HepG2 (cell line): Measurements from ENCODE around the gene NDST1. TPM values are rescaled to one million over a fixed set of nuclear protein-coding genes. Genes with fewer than 3 reads are reported as not detected.
A peak's percentile ranks its signal among the peaks of the same experiment; 100 is the strongest.

Source experiments
- ATAC-seq: fragments of 200-7000 bp; cut with Tn5 transposase; 3 replicates; pipeline ENCODE4 v1.9.1; 2020; ENCODE audit warnings: mild to moderate bottlenecking, moderate library complexity
- BruUV-seq: library from RNA; stranded (reverse); fragments of 400-500 nt; replicated peaks from 2 replicates; lab custom pipeline; 2021; lab: Mats Ljungman, UMichigan
- CTCF ChIA-PET: fragments of 300-600 bp; formaldehyde crosslinking; extraction: SDS; loops from one replicate; lab custom pipeline; 2021; ENCODE audit warnings: low total read pairs, inconsistent platforms, low intra/inter-chr PET ratio; lab: Yijun Ruan, JAX
- POLR2A ChIA-PET: fragments of 350-600 bp; sonication (Branson Sonifier 250); formaldehyde crosslinking; loops from one replicate; lab custom pipeline; 2020; ENCODE audit warnings: antibody characterized with exemption, inconsistent platforms; lab: Yijun Ruan, JAX
- DNase-seq: peaks from one replicate; pipeline ENCODE4 v3.0.0-alpha.2; 2015; ENCODE audit warnings: low spot score
- FAIRE-seq: peaks from 3 replicates; lab custom pipeline; 2011; peaks lifted over from hg19 to GRCh38; lab: Jason Lieb, UNC
- H2AFZ ChIP-seq: one replicate; pipeline ENCODE4 v1.6.1; 2011; ENCODE audit warnings: low read length, inconsistent platforms
- H3K27ac ChIP-seq: fragments of 300-600 bp; 3 replicates; pipeline ENCODE4 v1.8.0; 2011; ENCODE audit warnings: mixed run types, mild to moderate bottlenecking, mixed read lengths, low read length, inconsistent platforms; ENCODE audit not compliant: insufficient read depth; ENCODE audit errors: extremely low read length
- H3K27me3 ChIP-seq, 2 experiments: fragments of 200-600 bp in 1 of 2; 2 replicates in 1 of 2; 3 replicates in 1 of 2; pipeline versions ENCODE4 v1.6.0 to v1.8.0; 2011; ENCODE audit warnings: low read length in 2 of 2, mild to moderate bottlenecking in 2 of 2, moderate library complexity in 2 of 2, inconsistent platforms in 1 of 2; ENCODE audit not compliant: insufficient read depth in 2 of 2, control insufficient read depth in 1 of 2
- H3K36me3 ChIP-seq, 2 experiments: fragments of 200-600 bp in 1 of 2; replicated peaks in 1 of 2; 2 replicates in 1 of 2; 3 replicates in 1 of 2; pipeline versions ENCODE4 v1.5.1 to v1.8.0; 2011; ENCODE audit warnings: low read length in 2 of 2, inconsistent platforms in 1 of 2; ENCODE audit not compliant: insufficient read depth in 2 of 2, control insufficient read depth in 1 of 2
- H3K4me1 ChIP-seq: 2 replicates; pipeline ENCODE4 v1.5.1; 2012; ENCODE audit warnings: low read length, inconsistent platforms; ENCODE audit not compliant: insufficient read depth
- H3K4me2 ChIP-seq: 2 replicates; pipeline ENCODE4 v1.6.0; 2011; ENCODE audit warnings: low read depth, low read length, inconsistent platforms
- H3K4me3 ChIP-seq, 3 experiments: fragments of 200-600 bp in 1 of 3; sonication (generic), shearing (Covaris generic) in 1 of 3; replicated peaks in 1 of 3; 2 replicates each; pipeline ENCODE4 v1.5.1; 2011 to 2016; ENCODE audit warnings: low read length in 3 of 3, inconsistent platforms in 2 of 3, low read depth in 2 of 3, mild to moderate bottlenecking in 2 of 3, control low read depth in 1 of 3, mixed read lengths in 1 of 3; ENCODE audit not compliant: insufficient read depth in 1 of 3
- H3K79me2 ChIP-seq: one replicate; pipeline ENCODE4 v1.6.1; 2011; ENCODE audit warnings: low read length, inconsistent platforms; ENCODE audit not compliant: insufficient read depth
- H3K9ac ChIP-seq: 2 replicates; pipeline ENCODE4 v1.6.0; 2011; ENCODE audit warnings: mild to moderate bottlenecking, low read depth, low read length, inconsistent platforms; ENCODE audit not compliant: insufficient read depth
- H3K9me3 ChIP-seq: 2 replicates; pipeline ENCODE4 v1.5.1; 2012; ENCODE audit warnings: mild to moderate bottlenecking, low read length
- H4K20me1 ChIP-seq: 2 replicates; pipeline ENCODE4 v1.6.0; 2011; ENCODE audit warnings: inconsistent platforms, mild to moderate bottlenecking, low read length, moderate library complexity; ENCODE audit not compliant: insufficient read depth
- DBP ChIP-seq: sonication (generic); formaldehyde crosslinking; IDR thresholded peaks from 2 replicates; pipeline ENCODE4 v1.4.0; 2020; ENCODE audit warnings: missing genetic modification reagents; ENCODE audit errors: not compliant biosample characterization
- SKIL ChIP-seq: sonication (generic); formaldehyde crosslinking; IDR thresholded peaks from 2 replicates; pipeline ENCODE4 v1.8.0; 2022; ENCODE audit warnings: missing genetic modification reagents, mild to moderate bottlenecking, moderate library complexity, borderline replicate concordance
- STAT6 ChIP-seq: sonication (generic); formaldehyde crosslinking; IDR thresholded peaks from 2 replicates; pipeline ENCODE4 v1.4.0; 2020; ENCODE audit warnings: missing genetic modification reagents, mild to moderate bottlenecking, borderline replicate concordance
- ZNF496 ChIP-seq: sonication (generic); formaldehyde crosslinking; IDR thresholded peaks from 2 replicates; pipeline ENCODE4 v1.8.1; 2023; ENCODE audit warnings: mild to moderate bottlenecking, moderate library complexity, missing genetic modification reagents; ENCODE audit not compliant: insufficient replicate concordance
- ZNF501 ChIP-seq: sonication (generic); formaldehyde crosslinking; IDR thresholded peaks from 2 replicates; pipeline ENCODE4 v1.5.1; 2020; ENCODE audit warnings: mild to moderate bottlenecking, moderate library complexity, missing genetic modification reagents
- WGBS: methylation state at CpG from one replicate; pipeline ENCODE4 v1.1.6; 2017; ENCODE audit warnings: low lambda C conversion rate; 5-methylcytosine and 5-hydroxymethylcytosine counted together
- in situ Hi-C: cut with HindIII; loops from 2 replicates; pipeline ENCODE4 v1.10.0; 2017; ENCODE audit warnings: low pct_unique_long_range_greater_than_20kb; ENCODE audit not compliant: extremely low pct_ligation_motif_present
- intact Hi-C: fragments of 100-400 bp; cut with micrococcal nuclease; formaldehyde crosslinking; loops from one replicate; pipeline ENCODE4 v1.10.0; 2022; ENCODE audit not compliant: unreplicated experiment
- polyA plus RNA-seq, 8 experiments: library from polyadenylated mRNA; depleted of rRNA in 3 of 8; stranded (reverse) in 7 of 8; unstranded in 1 of 8; fragments of >200 nt; fragmentation: Illumina TruSeq in 4 of 8; extraction: Trizol in 4 of 8; gene quantifications; 2 replicates each; pipeline versions ENCODE4 v1.2.1 to v1.2.3, GENCODE V29; 2011 to 2016; ENCODE audit warnings: low read depth in 4 of 8, missing spikeins in 1 of 8, mixed read lengths in 1 of 8; ENCODE audit not compliant: insufficient read depth in 1 of 8
- total RNA-seq, 5 experiments: library from RNA; depleted of rRNA; stranded (reverse); fragments of >200 nt; fragmentation: Illumina TruSeq; extraction: Trizol; gene quantifications; 2 replicates each; pipeline ENCODE4 v1.2.3, GENCODE V29; 2016; ENCODE audit warnings: low read depth in 1 of 5
- TF ChIP-seq, protein P1 (sequence below): sonication (generic); formaldehyde crosslinking; IDR thresholded peaks from 2 replicates; pipeline ENCODE4 v1.9.0; 2022; ENCODE audit warnings: missing genetic modification reagents, mild to moderate bottlenecking, borderline replicate concordance
- TF ChIP-seq, protein P2 (sequence below): sonication (generic); formaldehyde crosslinking; IDR thresholded peaks from 2 replicates; pipeline ENCODE4 v1.5.1; 2020; ENCODE audit warnings: mild to moderate bottlenecking, missing genetic modification reagents, moderate library complexity

The NDST1 gene
- total and polyA plus RNA-seq, 2 of the 13 experiments (the other 11 are each of a cell fraction or from before 2014, with no cell fraction given) = 23.8 to 26.2 TPM

GRCh38 chr5:150519560-150519945 lies 11.6 kb downstream of the NDST1 start:
- DNase-seq = no peak
- no TSS peak for BruUV-seq
- peak overlapping the region; percentile 42 for H3K27ac ChIP-seq
- H3K9ac ChIP-seq = no peak overlapping the region
- H3K4me1 ChIP-seq = peaks cover 100% of the 10 kb centered on the region
- H3K4me2 ChIP-seq = no peak overlapping the region
- in situ Hi-C loops (no loop called here), intact Hi-C loops (no loop called here)
- H4K20me1 ChIP-seq = peaks cover 29% of the 10 kb centered on the region
- H3K79me2 ChIP-seq = peaks cover 72% of the 10 kb centered on the region
- no peak overlapping the region for H2AFZ ChIP-seq
- FAIRE-seq = no peak
- no peaks in the 10 kb centered on the region for H3K9me3 ChIP-seq
- WGBS = 92% methylated on average over 8 of the region's 10 CpGs
- H3K36me3 ChIP-seq = peaks cover 1 to 26% of the 10 kb centered on the region in 2 experiments; a peak in 3 of 5 replicates
- no peak for ATAC-seq
- no peaks in the 10 kb centered on the region for H3K27me3 ChIP-seq
- ChIA-PET POLR2A (interaction anchor here (1.7 to 2.5 kb wide), 2 partner anchors 33 to 62 kb away, joined by 3 to 12 read pairs; no protein-coding TSS in a partner anchor), CTCF (no interaction called here)
- no peak overlapping the region for H3K4me3 ChIP-seq
- TF ChIP-seq ZNF501 (CRISPR knock-in tag) (no peak), SKIL (CRISPR knock-in tag) (0 out of 2 replicates have a peak, but pooled peaks have one; percentile 19), DBP (CRISPR knock-in tag) (no peak), ZNF496 (CRISPR knock-in tag) (no peak), STAT6 (no peak)
- TF ChIP-seq, protein P1, sequence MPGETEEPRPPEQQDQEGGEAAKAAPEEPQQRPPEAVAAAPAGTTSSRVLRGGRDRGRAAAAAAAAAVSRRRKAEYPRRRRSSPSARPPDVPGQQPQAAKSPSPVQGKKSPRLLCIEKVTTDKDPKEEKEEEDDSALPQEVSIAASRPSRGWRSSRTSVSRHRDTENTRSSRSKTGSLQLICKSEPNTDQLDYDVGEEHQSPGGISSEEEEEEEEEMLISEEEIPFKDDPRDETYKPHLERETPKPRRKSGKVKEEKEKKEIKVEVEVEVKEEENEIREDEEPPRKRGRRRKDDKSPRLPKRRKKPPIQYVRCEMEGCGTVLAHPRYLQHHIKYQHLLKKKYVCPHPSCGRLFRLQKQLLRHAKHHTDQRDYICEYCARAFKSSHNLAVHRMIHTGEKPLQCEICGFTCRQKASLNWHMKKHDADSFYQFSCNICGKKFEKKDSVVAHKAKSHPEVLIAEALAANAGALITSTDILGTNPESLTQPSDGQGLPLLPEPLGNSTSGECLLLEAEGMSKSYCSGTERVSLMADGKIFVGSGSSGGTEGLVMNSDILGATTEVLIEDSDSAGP (CRISPR knock-in tag) = 0 out of 2 replicates have a peak, but pooled peaks have one; percentile 19
- TF ChIP-seq, protein P2, sequence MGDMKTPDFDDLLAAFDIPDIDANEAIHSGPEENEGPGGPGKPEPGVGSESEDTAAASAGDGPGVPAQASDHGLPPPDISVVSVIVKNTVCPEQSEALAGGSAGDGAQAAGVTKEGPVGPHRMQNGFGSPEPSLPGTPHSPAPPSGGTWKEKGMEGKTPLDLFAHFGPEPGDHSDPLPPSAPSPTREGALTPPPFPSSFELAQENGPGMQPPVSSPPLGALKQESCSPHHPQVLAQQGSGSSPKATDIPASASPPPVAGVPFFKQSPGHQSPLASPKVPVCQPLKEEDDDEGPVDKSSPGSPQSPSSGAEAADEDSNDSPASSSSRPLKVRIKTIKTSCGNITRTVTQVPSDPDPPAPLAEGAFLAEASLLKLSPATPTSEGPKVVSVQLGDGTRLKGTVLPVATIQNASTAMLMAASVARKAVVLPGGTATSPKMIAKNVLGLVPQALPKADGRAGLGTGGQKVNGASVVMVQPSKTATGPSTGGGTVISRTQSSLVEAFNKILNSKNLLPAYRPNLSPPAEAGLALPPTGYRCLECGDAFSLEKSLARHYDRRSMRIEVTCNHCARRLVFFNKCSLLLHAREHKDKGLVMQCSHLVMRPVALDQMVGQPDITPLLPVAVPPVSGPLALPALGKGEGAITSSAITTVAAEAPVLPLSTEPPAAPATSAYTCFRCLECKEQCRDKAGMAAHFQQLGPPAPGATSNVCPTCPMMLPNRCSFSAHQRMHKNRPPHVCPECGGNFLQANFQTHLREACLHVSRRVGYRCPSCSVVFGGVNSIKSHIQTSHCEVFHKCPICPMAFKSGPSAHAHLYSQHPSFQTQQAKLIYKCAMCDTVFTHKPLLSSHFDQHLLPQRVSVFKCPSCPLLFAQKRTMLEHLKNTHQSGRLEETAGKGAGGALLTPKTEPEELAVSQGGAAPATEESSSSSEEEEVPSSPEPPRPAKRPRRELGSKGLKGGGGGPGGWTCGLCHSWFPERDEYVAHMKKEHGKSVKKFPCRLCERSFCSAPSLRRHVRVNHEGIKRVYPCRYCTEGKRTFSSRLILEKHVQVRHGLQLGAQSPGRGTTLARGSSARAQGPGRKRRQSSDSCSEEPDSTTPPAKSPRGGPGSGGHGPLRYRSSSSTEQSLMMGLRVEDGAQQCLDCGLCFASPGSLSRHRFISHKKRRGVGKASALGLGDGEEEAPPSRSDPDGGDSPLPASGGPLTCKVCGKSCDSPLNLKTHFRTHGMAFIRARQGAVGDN (CRISPR knock-in tag) = peak; percentile 56
